Astrocyte (in vitro differentiated cells and primary cell): ENCODE data around the gene RANBP1.

Source experiments
- CTCF ChIP-seq: IDR thresholded peaks from 2 replicates; pipeline ENCODE4 v1.5.1; 2011; ENCODE audit warnings: low read depth, mild to moderate bottlenecking, inconsistent platforms, low read length, moderate library complexity; ENCODE audit not compliant: insufficient read depth
- EZH2 ChIP-seq: IDR thresholded peaks from 2 replicates; pipeline ENCODE4 v1.6.1; 2012; ENCODE audit warnings: mild to moderate bottlenecking, low read length, inconsistent platforms; ENCODE audit not compliant: insufficient read depth

GRCh38 chr22:20159076-20159475, 43.2 kb downstream of the RANBP1 start:
- TF ChIP-seq CTCF (no peak), EZH2 (no peak)
